ENCODE results near the gene CYP3A7. TPM values are rescaled to one million over a fixed set of nuclear protein-coding genes. Genes with fewer than 3 reads are reported as not detected.
"Not testable (repeated sequence)": the region's sequence is repeated elsewhere in the genome, so short reads cannot be mapped to it uniquely, and the experiment has no call there.

The CYP3A7 gene
- total and polyA plus RNA-seq, 2 of the 13 experiments (the other 11 are each of a cell fraction or from before 2014, with no cell fraction given) = 5.8 to 6.4 TPM

GRCh38 chr7:99690918-99691317 is 44.1 kb downstream of the CYP3A7 start:
- ATAC-seq; H3K79me2 ChIP-seq (ENCODE audit: insufficient read depth, low read length); POLR2A ChIA-PET; H3K27ac ChIP-seq (ENCODE audit: extremely low read length, insufficient read depth, low read length); H3K9me3 ChIP-seq (ENCODE audit: low read length); H3K4me2 ChIP-seq (ENCODE audit: low read depth, low read length); DNase-seq (ENCODE audit: low spot score); in situ Hi-C loops (cut with HindIII; ENCODE audit: extremely low pct_ligation_motif_present, low pct_unique_long_range_greater_than_20kb); CTCF ChIA-PET (ENCODE audit: low intra/inter-chr PET ratio, low total read pairs); BruUV-seq (replicated peaks); H2AFZ ChIP-seq (ENCODE audit: low read length); H3K27me3 ChIP-seq (ENCODE audit: control insufficient read depth in 1 of 2, insufficient read depth in 2 of 2, low read length in 2 of 2); FAIRE-seq; H4K20me1 ChIP-seq (ENCODE audit: insufficient read depth, low read length); H3K9ac ChIP-seq (ENCODE audit: insufficient read depth, low read depth, low read length); H3K36me3 ChIP-seq (replicated peaks in 1 of 2; ENCODE audit: control insufficient read depth in 1 of 2, insufficient read depth in 2 of 2, low read length in 2 of 2); H3K4me3 ChIP-seq (replicated peaks in 1 of 3; ENCODE audit: insufficient read depth in 1 of 3, low read depth in 2 of 3, low read length in 3 of 3): not testable (repeated sequence)
- 96% methylated on average over 4 of the region's 4 CpGs for WGBS (ENCODE audit: low lambda C conversion rate)
- intact Hi-C loops (cut with micrococcal nuclease; ENCODE audit: unreplicated experiment) = loop anchor here (5.0 kb wide), 1 partner anchor 59 kb away; no protein-coding TSS in a partner anchor
- H3K4me1 ChIP-seq (ENCODE audit: insufficient read depth, low read length) = peaks cover 70% of the 10 kb centered on the region

- BruUV-seq (replicated peaks); H4K20me1 ChIP-seq (ENCODE audit: insufficient read depth, low read length); FAIRE-seq; intact Hi-C loops (cut with micrococcal nuclease; ENCODE audit: unreplicated experiment); DNase-seq (ENCODE audit: low spot score); H3K9me3 ChIP-seq (ENCODE audit: low read length); H3K27me3 ChIP-seq (ENCODE audit: control insufficient read depth in 1 of 2, insufficient read depth in 2 of 2, low read length in 2 of 2); H3K27ac ChIP-seq (ENCODE audit: extremely low read length, insufficient read depth, low read length); H2AFZ ChIP-seq (ENCODE audit: low read length); H3K79me2 ChIP-seq (ENCODE audit: insufficient read depth, low read length); H3K36me3 ChIP-seq (replicated peaks in 1 of 2; ENCODE audit: control insufficient read depth in 1 of 2, insufficient read depth in 2 of 2, low read length in 2 of 2); H3K9ac ChIP-seq (ENCODE audit: insufficient read depth, low read depth, low read length); H3K4me3 ChIP-seq (replicated peaks in 1 of 3; ENCODE audit: insufficient read depth in 1 of 3, low read depth in 2 of 3, low read length in 3 of 3); in situ Hi-C loops (cut with HindIII; ENCODE audit: extremely low pct_ligation_motif_present, low pct_unique_long_range_greater_than_20kb); CTCF ChIA-PET (ENCODE audit: low intra/inter-chr PET ratio, low total read pairs); H3K4me2 ChIP-seq (ENCODE audit: low read depth, low read length); ATAC-seq: not testable (repeated sequence)
- POLR2A ChIA-PET = interaction anchor here (1.2 kb wide), 1 partner anchor 8 kb away, joined by 6 read pairs; no protein-coding TSS in a partner anchor
- H3K4me1 ChIP-seq (ENCODE audit: insufficient read depth, low read length) = peaks cover 38% of the 10 kb centered on the region
- WGBS (ENCODE audit: low lambda C conversion rate) = 78% methylated on average over 11 of the region's 14 CpGs
- TF ChIP-seq ZNF281 (CRISPR knock-in tag; IDR thresholded peaks at IDR 0.05; ENCODE audit: borderline replicate concordance) (peak; percentile 92), ARID5B (CRISPR knock-in tag; IDR thresholded peaks at IDR 0.05) (peak; percentile 68), ZNF574 (CRISPR knock-in tag; IDR thresholded peaks at IDR 0.05) (0 out of 2 replicates have a peak, but pooled peaks have one; percentile 23), GATAD2A (CRISPR knock-in tag; IDR thresholded peaks at IDR 0.05) (peak; percentile 43; the same call in 1 of the 2 replicates), SALL1 (CRISPR knock-in tag; IDR thresholded peaks at IDR 0.05) (peak; percentile 48; the same call in 1 of the 2 replicates), HOXA3 (CRISPR knock-in tag; IDR thresholded peaks at IDR 0.05) (0 out of 2 replicates have a peak, but pooled peaks have one; percentile 27)
These were observed 49.0 kb downstream of the CYP3A7 start for GRCh38 chr7:99685871-99686608.
